CD4-positive, alpha-beta memory T cell (primary cell): ENCODE results near the gene ZYX. TPM values are rescaled to one million over a fixed set of nuclear protein-coding genes. Genes with fewer than 3 reads are reported as not detected.

Experiments
- CTCF ChIA-PET: fragments of 350-600 bp; sonication (Branson Sonifier 250); formaldehyde crosslinking; loops from one replicate; lab custom pipeline; 2021; ENCODE audit warnings: inconsistent platforms; ENCODE audit not compliant: partially characterized antibody; lab: Charles Lee
- POLR2A ChIA-PET: fragments of 350-600 bp; sonication (Branson Sonifier 250); formaldehyde crosslinking; loops from one replicate; lab custom pipeline; 2021; ENCODE audit not compliant: partially characterized antibody; lab: Charles Lee
- DNase-seq, 5 donors: peaks; one replicate each; pipeline versions ENCODE4 v3.0.0 to v3.0.0-alpha.2; 2020 to 2022; ENCODE audit warnings: mixed read lengths in 1 of 5
- H3K27ac ChIP-seq: one replicate; pipeline ENCODE4 v1.7.0; 2013; ENCODE audit warnings: low read depth, low read length
- H3K27me3 ChIP-seq: 2 replicates; pipeline ENCODE4 v1.7.0; 2013; ENCODE audit warnings: mild to moderate bottlenecking, low read length, moderate library complexity; ENCODE audit not compliant: insufficient read depth
- H3K36me3 ChIP-seq: 2 replicates; pipeline ENCODE4 v1.7.0; 2013; ENCODE audit warnings: mild to moderate bottlenecking, low read length, moderate library complexity; ENCODE audit not compliant: insufficient read depth
- H3K4me1 ChIP-seq: 2 replicates; pipeline ENCODE4 v1.7.0; 2013; ENCODE audit warnings: mild to moderate bottlenecking, low read length, moderate library complexity; ENCODE audit not compliant: insufficient read depth
- H3K4me3 ChIP-seq, 2 donors: one replicate each; pipeline ENCODE4 v1.7.0; 2013; ENCODE audit warnings: low read length in 2 of 2, mild to moderate bottlenecking in 1 of 2
- H3K9me3 ChIP-seq, 2 donors: one replicate each; pipeline ENCODE4 v1.7.0; 2013; ENCODE audit warnings: low read length in 2 of 2, control low read depth in 1 of 2; ENCODE audit not compliant: control insufficient read depth in 1 of 2
- H3K27ac Mint-ChIP-seq, 7 donors: one replicate each; pipeline ENCODE4 v1.8.0; 2020 to 2021; ENCODE audit warnings: mixed read lengths in 7 of 7, mild to moderate bottlenecking in 6 of 7, inconsistent platforms in 3 of 7, moderate library complexity in 3 of 7
- H3K27me3 Mint-ChIP-seq, 2 donors: one replicate each; pipeline ENCODE4 v1.8.0; 2020 to 2021; ENCODE audit warnings: mixed read lengths in 2 of 2
- H3K36me3 Mint-ChIP-seq, 2 donors: one replicate each; pipeline ENCODE4 v1.8.0; 2020 to 2021; ENCODE audit warnings: mixed read lengths in 2 of 2, inconsistent platforms in 1 of 2, mild to moderate bottlenecking in 1 of 2
- H3K4me1 Mint-ChIP-seq, 4 donors: one replicate each; pipeline ENCODE4 v1.8.0; 2020 to 2021; ENCODE audit warnings: mixed read lengths in 4 of 4, mild to moderate bottlenecking in 1 of 4
- H3K4me3 Mint-ChIP-seq, 8 donors: one replicate each; pipeline ENCODE4 v1.8.0; 2020 to 2021; ENCODE audit warnings: mixed read lengths in 8 of 8, mild to moderate bottlenecking in 7 of 8, moderate library complexity in 6 of 8, inconsistent platforms in 3 of 8
- H3K9me3 Mint-ChIP-seq, 8 donors: one replicate each; pipeline ENCODE4 v1.8.0; 2020 to 2021; ENCODE audit warnings: mixed read lengths in 8 of 8, mild to moderate bottlenecking in 5 of 8, inconsistent platforms in 3 of 8, moderate library complexity in 1 of 8
- intact Hi-C: fragments of 100-400 bp; cut with micrococcal nuclease; formaldehyde crosslinking; loops from one replicate; pipeline ENCODE4 v1.15.1; 2023
- polyA plus RNA-seq, 2 donors: library from polyadenylated mRNA; unstranded; fragments of 300-500 nt; fragmentation: Illumina TruSeq; gene quantifications; one replicate each; pipeline ENCODE4 v1.2.3, GENCODE V29; 2021
- total RNA-seq, 2 experiments: library from RNA; stranded (reverse); gene quantifications; one replicate each; pipeline ENCODE4 v1.2.3, GENCODE V29; 2021

The ZYX gene
- total and polyA plus RNA-seq, 4 experiments from 2014 or later: 55.7 to 148 (median 145) TPM

- POLR2A ChIA-PET: interaction anchor here (0.7 to 9.3 kb wide), 30 partner anchors 9 to 917 kb away, joined by 3 to 215 read pairs (median 5); partner anchors contain the start of genes CASP2, EPHA1, FAM131B and GSTK1
- Mint-ChIP-seq H3K27ac (peak overlapping the region; percentile 92 to 99 (median 96)), H3K36me3 (peaks cover 0 to 13% of the 10 kb centered on the region in 2 donors), H3K4me1 (peaks cover 43 to 53% (median 49%) of the 10 kb centered on the region in 4 donors), H3K27me3 (no peaks in the 10 kb centered on the region), H3K9me3 (peaks cover 0 to 2% (median 0%) of the 10 kb centered on the region in 8 donors), H3K4me3 (peak overlapping the region; percentile 91 to 95 (median 92))
- Histone ChIP-seq H3K4me3 (peak overlapping the region; percentile 72 to 97), H3K4me1 (peaks cover 70% of the 10 kb centered on the region), H3K27me3 (no peaks in the 10 kb centered on the region), H3K9me3 (no peaks in the 10 kb centered on the region), H3K36me3 (peaks cover 9% of the 10 kb centered on the region), H3K27ac (peak overlapping the region; percentile 91)
- no peak for DNase-seq
- CTCF ChIA-PET: interaction anchor here (0.7 to 7.9 kb wide), 34 partner anchors 8 to 754 kb away, joined by 3 to 129 read pairs (median 4); partner anchors contain the start of genes EPHA1 and GSTK1
- intact Hi-C loops: loop anchor here (1.0 to 5.0 kb wide), 6 partner anchors 17 to 577 kb away; partner anchors contain the start of genes CASP2, EPHA1 and FAM131B
Measured at GRCh38 chr7:143379611-143380259, 1.4 kb upstream of the ZYX start.

GRCh38 chr7:143380260-143380645 lies 892 bp upstream of the ZYX start:
- H3K4me1 ChIP-seq: peaks cover 70% of the 10 kb centered on the region
- ChIA-PET CTCF (interaction anchor here (0.5 to 7.9 kb wide), 34 partner anchors 10 to 755 kb away, joined by 3 to 129 read pairs (median 4); partner anchors contain the start of genes EPHA1 and GSTK1), POLR2A (interaction anchor here (0.6 to 9.3 kb wide), 33 partner anchors 8 to 917 kb away, joined by 3 to 215 read pairs (median 5); partner anchors contain the start of genes CASP2, EPHA1, FAM131B and GSTK1)
- peak overlapping the region; percentile 72 to 97 for H3K4me3 ChIP-seq
- no peaks in the 10 kb centered on the region for H3K27me3 ChIP-seq
- Mint-ChIP-seq H3K27ac (peak overlapping the region; percentile 92 to 99 (median 96)), H3K9me3 (peaks cover 0 to 2% (median 0%) of the 10 kb centered on the region in 8 donors), H3K4me1 (peaks cover 38 to 48% (median 44%) of the 10 kb centered on the region in 4 donors), H3K4me3 (peak overlapping the region; percentile 91 to 95 (median 92)), H3K27me3 (no peaks in the 10 kb centered on the region), H3K36me3 (peaks cover 0 to 13% of the 10 kb centered on the region in 2 donors)
- intact Hi-C loops: loop anchor here (1.0 to 5.0 kb wide), 6 partner anchors 17 to 578 kb away; partner anchors contain the start of genes CASP2, EPHA1 and FAM131B
- H3K9me3 ChIP-seq: no peaks in the 10 kb centered on the region
- peak overlapping the region; percentile 91 for H3K27ac ChIP-seq
- DNase-seq: peak; percentile 83 to 88 (median 84)
- peaks cover 9% of the 10 kb centered on the region for H3K36me3 ChIP-seq

- H3K9me3 ChIP-seq: no peaks in the 10 kb centered on the region
- H3K4me3 ChIP-seq: peak overlapping the region; percentile 34 to 97
- Mint-ChIP-seq H3K4me1 (peaks cover 25 to 35% (median 31%) of the 10 kb centered on the region in 4 donors), H3K9me3 (peaks cover 0 to 2% (median 0%) of the 10 kb centered on the region in 8 donors), H3K36me3 (peaks cover 0 to 13% of the 10 kb centered on the region in 2 donors), H3K4me3 (peak overlapping the region in 3 of 8 donors; percentile 79 to 86 (median 81)), H3K27ac (peak overlapping the region in 5 of 7 donors; percentile 53 to 87 (median 85)), H3K27me3 (no peaks in the 10 kb centered on the region)
- peak overlapping the region; percentile 91 for H3K27ac ChIP-seq
- ChIA-PET POLR2A (interaction anchor here (0.6 to 9.3 kb wide), 12 partner anchors 11 to 668 kb away, joined by 3 to 215 read pairs (median 12); partner anchors contain the start of gene EPHA1), CTCF (interaction anchor here (1.1 to 7.9 kb wide), 4 partner anchors 10 to 141 kb away, joined by 3 to 129 read pairs (median 6); partner anchors contain the start of gene EPHA1)
- DNase-seq: no peak
- peaks cover 9% of the 10 kb centered on the region for H3K36me3 ChIP-seq
- intact Hi-C loops: loop anchor here (2.0 to 5.0 kb wide), 5 partner anchors 19 to 579 kb away; partner anchors contain the start of genes CASP2 and FAM131B
- H3K27me3 ChIP-seq: no peaks in the 10 kb centered on the region
- peaks cover 70% of the 10 kb centered on the region for H3K4me1 ChIP-seq
Measured at GRCh38 chr7:143381427-143382125, 431 bp downstream of the ZYX start.

GRCh38 chr7:143382126-143382790 lies 1.1 kb downstream of the ZYX start:
- Mint-ChIP-seq H3K27ac (peak overlapping the region in 5 of 7 donors; percentile 43 to 87 (median 85)), H3K4me3 (peak overlapping the region in 3 of 8 donors; percentile 79 to 86 (median 81)), H3K9me3 (peaks cover 0 to 2% (median 0%) of the 10 kb centered on the region in 8 donors), H3K4me1 (peaks cover 21 to 29% (median 26%) of the 10 kb centered on the region in 4 donors), H3K27me3 (no peaks in the 10 kb centered on the region), H3K36me3 (peaks cover 0 to 13% of the 10 kb centered on the region in 2 donors)
- H3K4me3 ChIP-seq: peak overlapping the region; percentile 34 to 97
- peak overlapping the region; percentile 91 for H3K27ac ChIP-seq
- DNase-seq: no peak
- peaks cover 16% of the 10 kb centered on the region for H3K36me3 ChIP-seq
- H3K4me1 ChIP-seq: peaks cover 73% of the 10 kb centered on the region
- ChIA-PET POLR2A (interaction anchor here (0.6 to 9.3 kb wide), 9 partner anchors 11 to 668 kb away, joined by 3 to 215 read pairs (median 12); partner anchors contain the start of gene EPHA1), CTCF (interaction anchor here (1.1 to 7.9 kb wide), 4 partner anchors 10 to 142 kb away, joined by 3 to 129 read pairs (median 6); partner anchors contain the start of gene EPHA1)
- intact Hi-C loops: loop anchor here (5.0 kb wide), 1 partner anchor 580 kb away; no protein-coding TSS in a partner anchor
- H3K27me3 ChIP-seq: no peaks in the 10 kb centered on the region
- no peaks in the 10 kb centered on the region for H3K9me3 ChIP-seq

GRCh38 chr7:143382791-143383641 lies 1.9 kb downstream of the ZYX start:
- Histone ChIP-seq H3K27me3 (no peaks in the 10 kb centered on the region), H3K9me3 (no peaks in the 10 kb centered on the region), H3K36me3 (peaks cover 23% of the 10 kb centered on the region), H3K4me3 (peak overlapping the region in 1 of 2 donors; percentile 97), H3K4me1 (peaks cover 75% of the 10 kb centered on the region), H3K27ac (peak overlapping the region; percentile 91)
- peak overlapping the region in 3 of 8 donors; percentile 79 to 86 (median 81) for H3K4me3 Mint-ChIP-seq
- POLR2A ChIA-PET: interaction anchor here (1.2 to 9.3 kb wide), 6 partner anchors 8 to 575 kb away, joined by 3 to 215 read pairs (median 15); partner anchors contain the start of gene EPHA1
- H3K9me3 Mint-ChIP-seq: peaks cover 0 to 2% (median 0%) of the 10 kb centered on the region in 8 donors
- CTCF ChIA-PET: interaction anchor here (1.3 to 7.9 kb wide), 7 partner anchors 11 to 142 kb away, joined by 4 to 129 read pairs (median 11); partner anchors contain the start of gene EPHA1
- intact Hi-C loops: loop anchor here (5.0 kb wide), 1 partner anchor 581 kb away; no protein-coding TSS in a partner anchor
- no peak for DNase-seq
- peak overlapping the region in 3 of 7 donors; percentile 85 to 87 (median 85) for H3K27ac Mint-ChIP-seq
- no peaks in the 10 kb centered on the region for H3K27me3 Mint-ChIP-seq
- peaks cover 20 to 28% (median 22%) of the 10 kb centered on the region in 4 donors for H3K4me1 Mint-ChIP-seq
- H3K36me3 Mint-ChIP-seq: peaks cover 0 to 18% of the 10 kb centered on the region in 2 donors
